ENCODE results near the gene XRRA1.
A peak's percentile ranks its signal among the peaks of the same experiment; 100 is the strongest.
"Not testable (repeated sequence)": the region's sequence is repeated elsewhere in the genome, so short reads cannot be mapped to it uniquely, and the experiment has no call there.

XRRA1 gene

GRCh38 chr11:74925281-74925680 is 23.6 kb downstream of the XRRA1 start:
- no peak for ATAC-seq (replicated peaks; ENCODE audit: extremely low read depth, poor library complexity, severe bottlenecking)
- Mint-ChIP-seq H3K4me1 (peaks cover 5% of the 10 kb centered on the region), H3K27ac (ENCODE audit: low read depth) (no peak overlapping the region), H3K4me3 (no peak overlapping the region), H3K27me3 (no peaks in the 10 kb centered on the region), H3K36me3 (ENCODE audit: insufficient read depth) (peaks cover 7% of the 10 kb centered on the region), H3K9me3 (no peaks in the 10 kb centered on the region)
- no peak for DNase-seq (ENCODE audit: low spot score in 2 of 2)

GRCh38 chr11:74923125-74923524 is 25.8 kb downstream of the XRRA1 start:
- H3K27me3 Mint-ChIP-seq: no peaks in the 10 kb centered on the region
- no peak overlapping the region for H3K27ac Mint-ChIP-seq (ENCODE audit: low read depth)
- H3K4me1 Mint-ChIP-seq: peaks cover 5% of the 10 kb centered on the region
- no peaks in the 10 kb centered on the region for H3K9me3 Mint-ChIP-seq
- DNase-seq (ENCODE audit: low spot score in 2 of 2) (no peak), ATAC-seq (replicated peaks; ENCODE audit: extremely low read depth, poor library complexity, severe bottlenecking) (no peak)
- H3K36me3 Mint-ChIP-seq (ENCODE audit: insufficient read depth): peaks cover 18% of the 10 kb centered on the region
- no peak overlapping the region for H3K4me3 Mint-ChIP-seq

GRCh38 chr11:74909812-74910211 is 39.1 kb downstream of the XRRA1 start:
- Mint-ChIP-seq H3K27ac (ENCODE audit: low read depth) (peak overlapping the region; percentile 38), H3K36me3 (ENCODE audit: insufficient read depth) (peaks cover 24% of the 10 kb centered on the region)
- ATAC-seq (replicated peaks; ENCODE audit: extremely low read depth, poor library complexity, severe bottlenecking): no peak

GRCh38 chr11:74909385-74909784 is 39.5 kb downstream of the XRRA1 start:
- Mint-ChIP-seq H3K27ac (ENCODE audit: low read depth) (no peak overlapping the region), H3K27me3 (no peaks in the 10 kb centered on the region), H3K9me3 (no peaks in the 10 kb centered on the region), H3K4me3 (no peak overlapping the region), H3K36me3 (ENCODE audit: insufficient read depth) (peaks cover 23% of the 10 kb centered on the region), H3K4me1 (no peaks in the 10 kb centered on the region)
- no peak for ATAC-seq (replicated peaks; ENCODE audit: extremely low read depth, poor library complexity, severe bottlenecking)
- no peak for DNase-seq (ENCODE audit: low spot score in 2 of 2)

More at GRCh38 chr11:74909812-74910211, 39.1 kb downstream of the XRRA1 start:
- no peaks in the 10 kb centered on the region for H3K9me3 Mint-ChIP-seq
- no peak overlapping the region for H3K4me3 Mint-ChIP-seq
- no peaks in the 10 kb centered on the region for H3K27me3 Mint-ChIP-seq
- H3K4me1 Mint-ChIP-seq: no peaks in the 10 kb centered on the region
- DNase-seq (ENCODE audit: low spot score in 2 of 2): no peak

GRCh38 chr11:74905326-74905725 is 43.6 kb downstream of the XRRA1 start:
- DNase-seq (ENCODE audit: low spot score in 2 of 2) (no peak), ATAC-seq (replicated peaks; ENCODE audit: extremely low read depth, poor library complexity, severe bottlenecking) (no peak)
- H3K27me3 Mint-ChIP-seq: no peaks in the 10 kb centered on the region
- H3K4me1 Mint-ChIP-seq: no peaks in the 10 kb centered on the region
- peaks cover 27% of the 10 kb centered on the region for H3K36me3 Mint-ChIP-seq (ENCODE audit: insufficient read depth)
- H3K4me3 Mint-ChIP-seq: no peak overlapping the region
- H3K9me3 Mint-ChIP-seq: peaks cover 17% of the 10 kb centered on the region
- H3K27ac Mint-ChIP-seq (ENCODE audit: low read depth): no peak overlapping the region

GRCh38 chr11:74902342-74902741 is 46.5 kb downstream of the XRRA1 start:
- Mint-ChIP-seq H3K4me3 (no peak overlapping the region), H3K9me3 (peaks cover 34% of the 10 kb centered on the region), H3K36me3 (ENCODE audit: insufficient read depth) (peaks cover 20% of the 10 kb centered on the region), H3K4me1 (peaks cover under 1% of the 10 kb centered on the region), H3K27ac (ENCODE audit: low read depth) (no peak overlapping the region), H3K27me3 (no peaks in the 10 kb centered on the region)
- ATAC-seq (replicated peaks; ENCODE audit: extremely low read depth, poor library complexity, severe bottlenecking) (no peak), DNase-seq (ENCODE audit: low spot score in 2 of 2) (no peak)

- Mint-ChIP-seq H3K4me3 (no peak overlapping the region), H3K4me1 (peaks cover 22% of the 10 kb centered on the region), H3K27ac (ENCODE audit: low read depth) (peak overlapping the region; percentile 38), H3K9me3 (peaks cover 39% of the 10 kb centered on the region), H3K36me3 (ENCODE audit: insufficient read depth) (peaks cover 6% of the 10 kb centered on the region), H3K27me3 (no peaks in the 10 kb centered on the region)
- ATAC-seq (replicated peaks; ENCODE audit: extremely low read depth, poor library complexity, severe bottlenecking): no peak
- DNase-seq (ENCODE audit: low spot score in 2 of 2): no peak
Observed at GRCh38 chr11:74896311-74896710, 52.6 kb downstream of the XRRA1 start.

- Mint-ChIP-seq H3K9me3 (peaks cover 35% of the 10 kb centered on the region), H3K36me3 (ENCODE audit: insufficient read depth) (peaks cover 6% of the 10 kb centered on the region), H3K4me3 (no peak overlapping the region), H3K4me1 (peaks cover 22% of the 10 kb centered on the region), H3K27ac (ENCODE audit: low read depth) (no peak overlapping the region), H3K27me3 (no peaks in the 10 kb centered on the region)
- DNase-seq (ENCODE audit: low spot score in 2 of 2) (no peak), ATAC-seq (replicated peaks; ENCODE audit: extremely low read depth, poor library complexity, severe bottlenecking) (no peak)
Observed at GRCh38 chr11:74895340-74896116, 53.4 kb downstream of the XRRA1 start.

GRCh38 chr11:74893015-74893414 is 55.9 kb downstream of the XRRA1 start:
- not testable (repeated sequence) for ATAC-seq (replicated peaks; ENCODE audit: extremely low read depth, poor library complexity, severe bottlenecking); H3K36me3 Mint-ChIP-seq (ENCODE audit: insufficient read depth); H3K4me3 Mint-ChIP-seq; DNase-seq (ENCODE audit: low spot score in 2 of 2); H3K27ac Mint-ChIP-seq (ENCODE audit: low read depth); H3K27me3 Mint-ChIP-seq
- peaks cover 32% of the 10 kb centered on the region for H3K4me1 Mint-ChIP-seq
- peaks cover 27% of the 10 kb centered on the region for H3K9me3 Mint-ChIP-seq

- H3K27me3 Mint-ChIP-seq: no peaks in the 10 kb centered on the region
- H3K36me3 Mint-ChIP-seq (ENCODE audit: insufficient read depth): peaks cover 2% of the 10 kb centered on the region
- H3K9me3 Mint-ChIP-seq: no peaks in the 10 kb centered on the region
- H3K27ac Mint-ChIP-seq (ENCODE audit: low read depth): no peak overlapping the region
- DNase-seq (ENCODE audit: low spot score in 2 of 2) (no peak), ATAC-seq (replicated peaks; ENCODE audit: extremely low read depth, poor library complexity, severe bottlenecking) (no peak)
- no peak overlapping the region for H3K4me3 Mint-ChIP-seq
- H3K4me1 Mint-ChIP-seq: no peaks in the 10 kb centered on the region
Observed at GRCh38 chr11:74877132-74877531, 71.8 kb downstream of the XRRA1 start.

GRCh38 chr11:74871037-74871436 is 77.9 kb downstream of the XRRA1 start:
- H3K9me3 Mint-ChIP-seq: peaks cover 49% of the 10 kb centered on the region

GRCh38 chr11:74870485-74870884 is 78.4 kb downstream of the XRRA1 start:
- Mint-ChIP-seq H3K9me3 (peaks cover 49% of the 10 kb centered on the region), H3K27me3 (no peaks in the 10 kb centered on the region), H3K36me3 (ENCODE audit: insufficient read depth) (peaks cover 8% of the 10 kb centered on the region), H3K4me3 (no peak overlapping the region), H3K4me1 (no peaks in the 10 kb centered on the region), H3K27ac (ENCODE audit: low read depth) (no peak overlapping the region)
- ATAC-seq (replicated peaks; ENCODE audit: extremely low read depth, poor library complexity, severe bottlenecking) (no peak), DNase-seq (ENCODE audit: low spot score in 2 of 2) (no peak)

More at GRCh38 chr11:74871037-74871436, 77.9 kb downstream of the XRRA1 start:
- H3K4me1 Mint-ChIP-seq: no peaks in the 10 kb centered on the region
- DNase-seq (ENCODE audit: low spot score in 2 of 2): no peak
- ATAC-seq (replicated peaks; ENCODE audit: extremely low read depth, poor library complexity, severe bottlenecking): no peak
- no peak overlapping the region for H3K27ac Mint-ChIP-seq (ENCODE audit: low read depth)
- H3K27me3 Mint-ChIP-seq: no peaks in the 10 kb centered on the region
- peaks cover 10% of the 10 kb centered on the region for H3K36me3 Mint-ChIP-seq (ENCODE audit: insufficient read depth)
- no peak overlapping the region for H3K4me3 Mint-ChIP-seq

GRCh38 chr11:74866557-74866956 is 82.3 kb downstream of the XRRA1 start:
- H3K4me3 Mint-ChIP-seq: no peak overlapping the region
- no peak overlapping the region for H3K27ac Mint-ChIP-seq (ENCODE audit: low read depth)
- no peak for ATAC-seq (replicated peaks; ENCODE audit: extremely low read depth, poor library complexity, severe bottlenecking)
- H3K4me1 Mint-ChIP-seq: no peaks in the 10 kb centered on the region
- H3K36me3 Mint-ChIP-seq (ENCODE audit: insufficient read depth): peaks cover 23% of the 10 kb centered on the region
- DNase-seq (ENCODE audit: low spot score in 2 of 2): no peak
- H3K9me3 Mint-ChIP-seq: peaks cover 43% of the 10 kb centered on the region
- no peaks in the 10 kb centered on the region for H3K27me3 Mint-ChIP-seq
